NB4 (cell line): Measurements from ENCODE around the gene PPP6C.

Experiments
- CTCF ChIP-seq: IDR thresholded peaks from one replicate; pipeline ENCODE4 v1.5.1; 2012; ENCODE audit warnings: low read depth, low read length
- TF ChIP-seq, protein P1 (sequence below): IDR thresholded peaks from 2 replicates; pipeline ENCODE4 v1.6.1; 2011; ENCODE audit warnings: low read depth, low read length

GRCh38 chr9:125110464-125110863 is 79.1 kb downstream of the PPP6C start:
- no peak for TF ChIP-seq CTCF
- TF ChIP-seq, protein P1, sequence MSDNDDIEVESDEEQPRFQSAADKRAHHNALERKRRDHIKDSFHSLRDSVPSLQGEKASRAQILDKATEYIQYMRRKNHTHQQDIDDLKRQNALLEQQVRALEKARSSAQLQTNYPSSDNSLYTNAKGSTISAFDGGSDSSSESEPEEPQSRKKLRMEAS, result no peak
